H9 (cell line): ENCODE data around the gene MAPRE3. TPM values are rescaled to one million over a fixed set of nuclear protein-coding genes. Genes with fewer than 3 reads are reported as not detected.

Experiments used
- DNase-seq: peaks from one replicate; pipeline ENCODE4 v3.0.0-alpha.2; 2017
- H2AFZ ChIP-seq: one replicate; pipeline ENCODE4 v1.6.1; 2013; ENCODE audit warnings: mild to moderate bottlenecking, low read length, control low read depth, moderate library complexity
- H2AK5ac ChIP-seq: 2 replicates; pipeline ENCODE4 v1.6.1; 2013; ENCODE audit warnings: low read length, control low read depth, mixed read lengths; ENCODE audit not compliant: insufficient read length
- H2BK120ac ChIP-seq: one replicate; pipeline ENCODE4 v1.6.1; 2013; ENCODE audit warnings: low read depth, mild to moderate bottlenecking, low read length, control low read depth, inconsistent platforms; ENCODE audit not compliant: poor library complexity, severe bottlenecking
- H2BK12ac ChIP-seq: 2 replicates; pipeline ENCODE4 v1.6.1; 2013; ENCODE audit warnings: low read length, control low read depth, mixed read lengths, low read depth; ENCODE audit not compliant: insufficient read length
- H2BK15ac ChIP-seq: 2 replicates; pipeline ENCODE4 v1.6.1; 2013; ENCODE audit warnings: low read depth, low read length, control low read depth
- H2BK20ac ChIP-seq: one replicate; pipeline ENCODE4 v1.6.1; 2013; ENCODE audit warnings: low read depth, mild to moderate bottlenecking, low read length, control low read depth, inconsistent platforms; ENCODE audit not compliant: poor library complexity, severe bottlenecking
- H2BK5ac ChIP-seq: 2 replicates; pipeline ENCODE4 v1.6.1; 2013; ENCODE audit warnings: low read length, control low read depth, mixed read lengths; ENCODE audit not compliant: insufficient read length
- H3K14ac ChIP-seq: 2 replicates; pipeline ENCODE4 v1.6.1; 2013; ENCODE audit warnings: low read length, control low read depth; ENCODE audit not compliant: insufficient read depth
- H3K18ac ChIP-seq: 2 replicates; pipeline ENCODE4 v1.6.1; 2013; ENCODE audit warnings: low read depth, mild to moderate bottlenecking, mixed read lengths, low read length, control low read depth; ENCODE audit not compliant: insufficient read length
- H3K23ac ChIP-seq: 2 replicates; pipeline ENCODE4 v1.6.1; 2013; ENCODE audit warnings: low read length, control low read depth, mixed read lengths, low read depth; ENCODE audit not compliant: insufficient read length
- H3K23me2 ChIP-seq: 2 replicates; pipeline ENCODE4 v1.6.1; 2013; ENCODE audit warnings: low read depth, mild to moderate bottlenecking, mixed read lengths, low read length, control low read depth; ENCODE audit not compliant: insufficient read length, poor library complexity, severe bottlenecking
- H3K27ac ChIP-seq: 2 replicates; pipeline ENCODE4 v1.5.1; 2013; ENCODE audit warnings: low read length, control low read depth, mixed read lengths, low read depth; ENCODE audit not compliant: insufficient read length
- H3K27me3 ChIP-seq: 2 replicates; pipeline ENCODE4 v1.6.1; 2013; ENCODE audit warnings: low read length, control low read depth, inconsistent platforms; ENCODE audit not compliant: insufficient read depth
- H3K4ac ChIP-seq: 2 replicates; pipeline ENCODE4 v1.6.1; 2013; ENCODE audit warnings: low read depth, mild to moderate bottlenecking, control low read depth, inconsistent platforms, low read length, moderate library complexity
- H3K4me1 ChIP-seq: 2 replicates; pipeline ENCODE4 v1.6.1; 2013; ENCODE audit warnings: low read length, control low read depth, inconsistent platforms; ENCODE audit not compliant: insufficient read depth
- H3K4me2 ChIP-seq: 2 replicates; pipeline ENCODE4 v1.6.1; 2013; ENCODE audit warnings: low read length, control low read depth, mixed read lengths; ENCODE audit not compliant: insufficient read length, insufficient read depth
- H3K56ac ChIP-seq: 2 replicates; pipeline ENCODE4 v1.6.1; 2013; ENCODE audit warnings: low read depth, mild to moderate bottlenecking, mixed read lengths, low read length, control low read depth; ENCODE audit not compliant: insufficient read length
- H3K79me1 ChIP-seq: 2 replicates; pipeline ENCODE4 v1.6.1; 2013; ENCODE audit warnings: low read depth, mild to moderate bottlenecking, moderate library complexity, low read length, control low read depth, inconsistent platforms; ENCODE audit not compliant: insufficient read depth, poor library complexity, severe bottlenecking
- H3K79me2 ChIP-seq: 2 replicates; pipeline ENCODE4 v1.6.1; 2013; ENCODE audit warnings: low read length, control low read depth, inconsistent platforms; ENCODE audit not compliant: insufficient read depth
- H3K9ac ChIP-seq: 2 replicates; pipeline ENCODE4 v1.6.1; 2013; ENCODE audit warnings: low read length, control low read depth, mixed read lengths; ENCODE audit not compliant: insufficient read length; ENCODE audit errors: extremely low read depth
- H3K9me3 ChIP-seq: one replicate; pipeline ENCODE4 v1.6.1; 2013; ENCODE audit warnings: low read depth, low read length, inconsistent platforms; ENCODE audit not compliant: control insufficient read depth
- H3T11ph ChIP-seq: one replicate; pipeline ENCODE4 v1.6.1; 2013; ENCODE audit warnings: mild to moderate bottlenecking, low read length, control low read depth, inconsistent platforms
- H4K20me1 ChIP-seq: one replicate; pipeline ENCODE4 v1.6.1; 2013; ENCODE audit not compliant: control insufficient read depth, insufficient read length, insufficient read depth
- H4K5ac ChIP-seq: 2 replicates; pipeline ENCODE4 v1.6.1; 2013; ENCODE audit warnings: low read depth, mild to moderate bottlenecking, mixed read lengths, low read length, control low read depth; ENCODE audit not compliant: insufficient read length
- H4K8ac ChIP-seq: replicated peaks from 2 replicates; pipeline ENCODE4 v1.6.1; 2013; ENCODE audit warnings: low read length, control low read depth, mixed read lengths, low read depth; ENCODE audit not compliant: insufficient read length
- H4K91ac ChIP-seq: 2 replicates; pipeline ENCODE4 v1.6.1; 2013; ENCODE audit warnings: low read depth, mild to moderate bottlenecking, moderate library complexity, mixed read lengths, low read length, control low read depth; ENCODE audit not compliant: insufficient read length
- H3K27ac Mint-ChIP-seq, 3 experiments: 2 replicates in 2 of 3; 3 replicates in 1 of 3; pipeline ENCODE4 v1.8.0; 2020 to 2021; ENCODE audit warnings: mixed read lengths in 3 of 3, mild to moderate bottlenecking in 1 of 3, moderate library complexity in 1 of 3
- H3K27me3 Mint-ChIP-seq: 2 replicates; pipeline ENCODE4 v1.8.0; 2021; ENCODE audit warnings: low read depth, mild to moderate bottlenecking, moderate library complexity, mixed read lengths
- H3K36me3 Mint-ChIP-seq, 3 experiments: 2 replicates in 2 of 3; 3 replicates in 1 of 3; pipeline ENCODE4 v1.8.0; 2020 to 2021; ENCODE audit warnings: low read depth in 3 of 3, mixed read lengths in 3 of 3; ENCODE audit not compliant: insufficient read depth in 1 of 3
- H3K4me1 Mint-ChIP-seq, 2 experiments: 2 replicates each; pipeline ENCODE4 v1.8.0; 2020; ENCODE audit warnings: mixed read lengths in 2 of 2
- H3K4me3 Mint-ChIP-seq, 2 experiments: 2 replicates in 1 of 2; 3 replicates in 1 of 2; pipeline ENCODE4 v1.8.0; 2020 to 2021; ENCODE audit warnings: mild to moderate bottlenecking in 2 of 2, mixed read lengths in 2 of 2, moderate library complexity in 1 of 2
- H3K9me3 Mint-ChIP-seq, 2 experiments: 2 replicates in 1 of 2; 3 replicates in 1 of 2; pipeline ENCODE4 v1.8.0; 2020; ENCODE audit warnings: mild to moderate bottlenecking in 2 of 2, mixed read lengths in 2 of 2, moderate library complexity in 1 of 2
- WGBS: extraction: QIAGEN DNeasy Blood & Tissue Kit; methylation state at CpG from one replicate; pipeline ENCODE4 v1.1.7; 2013; ENCODE audit warnings: missing lambda C conversion rate, low lambda C conversion rate, mixed read lengths; ENCODE audit not compliant: insufficient read length; ENCODE audit errors: extremely low coverage; 5-methylcytosine and 5-hydroxymethylcytosine counted together
- total RNA-seq: library from RNA; stranded (reverse); gene quantifications from 2 replicates; pipeline ENCODE4 v1.2.1, GENCODE V29; 2021
- TF ChIP-seq, protein P1 (sequence below): fragments of 200-600 bp; sonication (generic); conservative IDR thresholded peaks from 3 replicates; pipeline ENCODE4 v1.8.0; 2021; ENCODE audit warnings: antibody characterized with exemption, mild to moderate bottlenecking

The MAPRE3 gene
- total RNA-seq, 1 experiment from 2014 or later, result 2.0 TPM

DNA sequence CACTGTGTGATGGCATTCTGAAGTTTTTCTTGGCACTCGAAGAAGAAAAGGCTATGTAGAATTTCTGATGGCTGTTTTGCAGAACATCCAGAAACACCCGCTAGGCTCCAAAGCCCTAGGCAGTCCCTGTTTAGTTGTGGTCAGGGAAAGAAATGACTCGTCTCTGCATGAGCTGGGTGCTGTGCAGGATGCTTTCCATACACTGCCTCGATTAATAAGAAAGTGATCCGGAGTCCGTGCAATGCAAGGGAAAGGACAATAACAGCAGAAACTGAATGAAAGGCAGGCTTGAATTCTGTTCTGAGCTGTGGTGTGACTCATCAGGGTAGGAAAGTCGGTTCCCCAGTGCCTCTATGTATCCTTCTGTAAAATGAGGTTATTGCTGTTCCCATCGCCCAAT, 18.7 kb downstream of the MAPRE3 start:
- Histone ChIP-seq H2BK15ac (no peak overlapping the region), H3K23me2 (no peaks in the 10 kb centered on the region), H3K4me1 (no peaks in the 10 kb centered on the region), H2BK20ac (no peak overlapping the region), H3K23ac (no peak overlapping the region), H4K20me1 (no peaks in the 10 kb centered on the region), H2BK120ac (no peak overlapping the region), H3K56ac (no peak overlapping the region), H3K4me2 (no peak overlapping the region), H2AFZ (no peak overlapping the region), H4K8ac (no peak overlapping the region), H3K9me3 (no peaks in the 10 kb centered on the region), H3K79me1 (no peaks in the 10 kb centered on the region), H3K27me3 (no peaks in the 10 kb centered on the region), H4K91ac (no peak overlapping the region), H3K18ac (no peak overlapping the region), H4K5ac (no peak overlapping the region), H2AK5ac (no peak overlapping the region), H3K4ac (no peak overlapping the region), H3K14ac (no peak overlapping the region), H3K9ac (no peak overlapping the region), H2BK12ac (no peak overlapping the region), H3K79me2 (no peaks in the 10 kb centered on the region), H3K27ac (no peak overlapping the region), H3T11ph (no peak overlapping the region), H2BK5ac (no peak overlapping the region)
- Mint-ChIP-seq H3K27me3 (peaks cover 16% of the 10 kb centered on the region), H3K4me1 (no peaks in the 10 kb centered on the region), H3K27ac (no peak overlapping the region), H3K36me3 (no peaks in the 10 kb centered on the region), H3K4me3 (no peak overlapping the region), H3K9me3 (no peaks in the 10 kb centered on the region)
- DNase-seq, result no peak
- no CpG with 5 or more reads among the region's 8 CpGs for WGBS
- TF ChIP-seq, protein P1, sequence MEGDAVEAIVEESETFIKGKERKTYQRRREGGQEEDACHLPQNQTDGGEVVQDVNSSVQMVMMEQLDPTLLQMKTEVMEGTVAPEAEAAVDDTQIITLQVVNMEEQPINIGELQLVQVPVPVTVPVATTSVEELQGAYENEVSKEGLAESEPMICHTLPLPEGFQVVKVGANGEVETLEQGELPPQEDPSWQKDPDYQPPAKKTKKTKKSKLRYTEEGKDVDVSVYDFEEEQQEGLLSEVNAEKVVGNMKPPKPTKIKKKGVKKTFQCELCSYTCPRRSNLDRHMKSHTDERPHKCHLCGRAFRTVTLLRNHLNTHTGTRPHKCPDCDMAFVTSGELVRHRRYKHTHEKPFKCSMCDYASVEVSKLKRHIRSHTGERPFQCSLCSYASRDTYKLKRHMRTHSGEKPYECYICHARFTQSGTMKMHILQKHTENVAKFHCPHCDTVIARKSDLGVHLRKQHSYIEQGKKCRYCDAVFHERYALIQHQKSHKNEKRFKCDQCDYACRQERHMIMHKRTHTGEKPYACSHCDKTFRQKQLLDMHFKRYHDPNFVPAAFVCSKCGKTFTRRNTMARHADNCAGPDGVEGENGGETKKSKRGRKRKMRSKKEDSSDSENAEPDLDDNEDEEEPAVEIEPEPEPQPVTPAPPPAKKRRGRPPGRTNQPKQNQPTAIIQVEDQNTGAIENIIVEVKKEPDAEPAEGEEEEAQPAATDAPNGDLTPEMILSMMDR, result no peak
